T-helper 2 cell treated with Interferon-gamma antibody and Interleukin-4, amounts not matched to agents 5 μg/mL and 100 μg/mL, for 36 hours (primary cell): ENCODE measurements around the gene PMFBP1.
"Not testable (repeated sequence)": the region's sequence is repeated elsewhere in the genome, so short reads cannot be mapped to it uniquely, and the experiment has no call there.

Experiments
- DNase-seq: peaks from one replicate; pipeline ENCODE4 v3.0.0; 2021; ENCODE audit warnings: low spot score
- H3K27ac Mint-ChIP-seq: one replicate; pipeline ENCODE4 v1.8.0; 2021; ENCODE audit warnings: mild to moderate bottlenecking, mixed read lengths
- H3K27me3 Mint-ChIP-seq: one replicate; pipeline ENCODE4 v1.8.0; 2021; ENCODE audit warnings: low read depth, mixed read lengths
- H3K36me3 Mint-ChIP-seq: one replicate; pipeline ENCODE4 v1.8.0; 2021; ENCODE audit warnings: low read depth, mixed read lengths
- H3K4me1 Mint-ChIP-seq: one replicate; pipeline ENCODE4 v1.8.0; 2021; ENCODE audit warnings: low read depth, mixed read lengths
- H3K4me3 Mint-ChIP-seq: one replicate; pipeline ENCODE4 v1.8.0; 2022; ENCODE audit warnings: mild to moderate bottlenecking, moderate library complexity, mixed read lengths
- H3K9me3 Mint-ChIP-seq: one replicate; pipeline ENCODE4 v1.8.0; 2021; ENCODE audit warnings: mixed read lengths

PMFBP1 gene

GRCh38 chr16:72093448-72094265, 78.3 kb downstream of the PMFBP1 start, which contains the start of the genes DHX38 and TXNL4B:
TSS of gene DHX38 (plus strand) at chr16:72093847. CDS start at chr16:72096158, 2,311 bp downstream.
TSS of gene TXNL4B (minus strand) at chr16:72093620. CDS start at chr16:72090749, 2,871 bp downstream.
- Mint-ChIP-seq H3K27me3 (no peaks in the 10 kb centered on the region), H3K36me3 (peaks cover 40% of the 10 kb centered on the region), H3K27ac (peak within 1 kb of the TSS; percentile 99), H3K4me3 (peak within 1 kb of the TSS; percentile 98), H3K9me3 (no peaks in the 10 kb centered on the region), H3K4me1 (peaks cover 36% of the 10 kb centered on the region)
- DNase-seq = peak; percentile 94

- peaks cover 35% of the 10 kb centered on the region for H3K4me1 Mint-ChIP-seq
- H3K27me3 Mint-ChIP-seq = no peaks in the 10 kb centered on the region
- H3K36me3 Mint-ChIP-seq = peaks cover 41% of the 10 kb centered on the region
- peak overlapping the region; percentile 99 for H3K27ac Mint-ChIP-seq
- no peaks in the 10 kb centered on the region for H3K9me3 Mint-ChIP-seq
- peak overlapping the region; percentile 98 for H3K4me3 Mint-ChIP-seq
- no peak for DNase-seq
Observed at GRCh38 chr16:72092832-72093447, 79.0 kb downstream of the PMFBP1 start.

GRCh38 chr16:72091217-72091616, 80.7 kb downstream of the PMFBP1 start:
- DNase-seq = no peak
- no peaks in the 10 kb centered on the region for H3K9me3 Mint-ChIP-seq
- peak overlapping the region; percentile 98 for H3K4me3 Mint-ChIP-seq
- peaks cover 38% of the 10 kb centered on the region for H3K36me3 Mint-ChIP-seq
- no peaks in the 10 kb centered on the region for H3K27me3 Mint-ChIP-seq
- H3K4me1 Mint-ChIP-seq = peaks cover 33% of the 10 kb centered on the region
- no peak overlapping the region for H3K27ac Mint-ChIP-seq

GRCh38 chr16:72085002-72085401, 87.0 kb downstream of the PMFBP1 start:
- Mint-ChIP-seq H3K4me3 (no peak overlapping the region), H3K36me3 (peaks cover 50% of the 10 kb centered on the region)

GRCh38 chr16:72084445-72084844, 87.5 kb downstream of the PMFBP1 start:
- Mint-ChIP-seq H3K27ac (no peak overlapping the region), H3K9me3 (peaks cover 7% of the 10 kb centered on the region), H3K4me1 (peaks cover 2% of the 10 kb centered on the region), H3K36me3 (peaks cover 46% of the 10 kb centered on the region), H3K27me3 (no peaks in the 10 kb centered on the region), H3K4me3 (no peak overlapping the region)
- DNase-seq = no peak

More at GRCh38 chr16:72085002-72085401, 87.0 kb downstream of the PMFBP1 start:
- DNase-seq = no peak
- Mint-ChIP-seq H3K4me1 (peaks cover 2% of the 10 kb centered on the region), H3K27me3 (no peaks in the 10 kb centered on the region), H3K27ac (no peak overlapping the region), H3K9me3 (peaks cover 7% of the 10 kb centered on the region)

GRCh38 chr16:72083778-72084404, 88.1 kb downstream of the PMFBP1 start:
- Mint-ChIP-seq H3K27me3 (no peaks in the 10 kb centered on the region), H3K4me3 (no peak overlapping the region), H3K36me3 (peaks cover 40% of the 10 kb centered on the region), H3K4me1 (no peaks in the 10 kb centered on the region), H3K27ac (no peak overlapping the region), H3K9me3 (peaks cover 7% of the 10 kb centered on the region)
- DNase-seq = no peak

- not testable (repeated sequence) for DNase-seq, H3K4me3 Mint-ChIP-seq
Observed at GRCh38 chr16:72076991-72077706, 94.8 kb downstream of the PMFBP1 start.

GRCh38 chr16:72075067-72075466, 96.9 kb downstream of the PMFBP1 start:
- not testable (repeated sequence) for H3K4me1 Mint-ChIP-seq, H3K4me3 Mint-ChIP-seq, H3K27me3 Mint-ChIP-seq, H3K27ac Mint-ChIP-seq, DNase-seq, H3K9me3 Mint-ChIP-seq, H3K36me3 Mint-ChIP-seq

More at GRCh38 chr16:72076991-72077706, 94.8 kb downstream of the PMFBP1 start:
- not testable (repeated sequence) for H3K27me3 Mint-ChIP-seq, H3K36me3 Mint-ChIP-seq, H3K27ac Mint-ChIP-seq, H3K4me1 Mint-ChIP-seq, H3K9me3 Mint-ChIP-seq

GRCh38 chr16:72073560-72074230, 98.3 kb downstream of the PMFBP1 start:
- no peak overlapping the region for H3K4me3 Mint-ChIP-seq
- H3K27me3 Mint-ChIP-seq = no peaks in the 10 kb centered on the region
- H3K9me3 Mint-ChIP-seq = no peaks in the 10 kb centered on the region
- no peak for DNase-seq
- no peak overlapping the region for H3K27ac Mint-ChIP-seq
- H3K36me3 Mint-ChIP-seq = no peaks in the 10 kb centered on the region
- no peaks in the 10 kb centered on the region for H3K4me1 Mint-ChIP-seq

GRCh38 chr16:72072514-72073342, 99.2 kb downstream of the PMFBP1 start:
- no peak for DNase-seq
- Mint-ChIP-seq H3K27me3 (no peaks in the 10 kb centered on the region), H3K9me3 (no peaks in the 10 kb centered on the region), H3K4me1 (no peaks in the 10 kb centered on the region), H3K27ac (no peak overlapping the region), H3K4me3 (no peak overlapping the region), H3K36me3 (no peaks in the 10 kb centered on the region)
